HG03045 (cell line): ENCODE data around the gene TMCO2.

Source experiments
- ATAC-seq: cut with Tn5 transposase; IDR thresholded peaks from one replicate; pipeline ENCODE4 v1.9.1; 2021; ENCODE audit warnings: mild to moderate bottlenecking, moderate library complexity; ENCODE audit not compliant: unreplicated experiment

The TMCO2 gene

GRCh38 chr1:40257313-40257687, 9.6 kb downstream of the TMCO2 start:
- ATAC-seq, result peak; percentile 13

DNA sequence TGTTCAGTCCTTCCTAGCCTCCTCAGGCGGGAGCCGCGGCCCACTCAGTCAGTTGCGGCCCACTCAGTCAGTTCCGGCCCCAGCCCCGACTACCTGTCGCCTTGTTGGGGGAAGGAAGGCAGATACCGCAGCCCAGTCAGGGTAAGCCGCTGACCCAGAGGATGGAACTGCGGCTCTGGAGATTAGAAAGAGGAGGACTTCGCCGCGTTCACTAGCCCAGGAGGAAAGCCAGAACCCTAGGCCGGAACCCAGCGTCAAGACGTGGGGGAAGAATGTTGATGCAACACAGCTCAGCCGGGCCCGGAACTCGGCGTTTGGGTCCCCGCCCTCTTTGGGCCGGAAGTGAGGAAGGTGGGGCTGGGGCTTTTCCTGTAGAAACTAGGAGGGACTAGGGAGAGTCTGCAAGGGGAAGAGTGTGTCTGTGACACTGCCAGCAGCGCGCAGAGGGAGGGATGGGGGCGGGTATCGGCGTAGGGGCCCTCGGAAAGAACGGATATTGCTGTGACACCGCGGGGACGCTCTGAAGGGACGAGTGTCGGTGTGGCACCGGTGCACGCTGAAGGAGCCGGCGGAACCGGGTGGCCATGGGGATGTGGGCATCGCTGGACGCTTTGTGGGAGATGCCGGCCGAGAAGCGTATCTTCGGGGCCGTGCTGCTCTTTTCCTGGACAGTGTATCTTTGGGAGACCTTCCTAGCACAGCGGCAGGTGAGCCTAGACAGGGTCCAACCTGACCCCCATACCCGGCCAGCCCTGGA, 10.1 kb downstream of the TMCO2 start, which contains the start of gene ZMPSTE24:
Gene ZMPSTE24, plus strand, starts transcription at position 549 of the 757 bp plus-strand sequence. Its CDS starts 36 bp downstream, at position 585.
- ATAC-seq, result peak; percentile 83

- ATAC-seq, result no peak
Measured at GRCh38 chr1:40258445-40258769, 10.7 kb downstream of the TMCO2 start.

DNA sequence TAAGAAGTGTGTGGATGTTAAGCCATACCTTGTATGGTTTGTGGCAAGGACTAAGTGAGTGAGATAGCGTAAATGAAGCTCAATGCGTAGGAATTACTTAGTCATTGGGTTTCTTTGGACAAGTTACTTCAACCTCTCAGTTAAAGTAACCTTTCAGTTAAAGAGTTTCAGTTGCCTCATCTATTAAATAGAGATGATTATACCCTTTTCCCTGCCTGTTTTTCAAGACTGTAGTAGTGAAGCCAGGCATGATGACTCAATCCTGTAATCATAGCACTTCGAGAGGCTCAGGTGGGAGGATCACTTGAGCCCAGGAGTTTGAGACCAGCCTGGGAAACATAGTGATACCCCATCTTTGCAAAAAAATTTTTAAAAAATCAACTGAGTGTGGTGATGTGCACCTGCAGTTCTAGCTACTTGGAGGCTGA, 16.6 kb downstream of the TMCO2 start:
- ATAC-seq, result no peak

DNA sequence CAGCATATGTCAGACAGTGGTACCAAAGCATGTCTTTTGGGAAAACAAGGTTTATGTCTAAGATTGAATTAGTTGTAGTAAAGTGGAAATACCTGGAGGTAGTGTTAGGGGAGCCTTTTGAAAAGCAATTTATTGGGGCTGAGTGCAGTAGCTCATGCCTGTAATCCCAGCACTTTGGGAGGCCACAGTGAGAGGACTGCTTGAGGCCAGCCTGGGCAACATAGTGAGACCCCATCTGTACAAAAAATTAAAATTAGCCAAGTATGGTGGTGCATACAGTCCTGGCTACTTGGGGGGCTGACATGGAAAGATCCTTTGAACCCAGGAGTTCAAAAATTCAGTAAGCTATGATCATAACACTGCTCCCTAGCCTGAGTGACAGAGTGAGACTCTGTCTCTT, 17.6 kb downstream of the TMCO2 start:
- no peak for ATAC-seq

- no peak for ATAC-seq
Measured at GRCh38 chr1:40265919-40266318, 18.2 kb downstream of the TMCO2 start.

- no peak for ATAC-seq
Measured at GRCh38 chr1:40266786-40267535, 19.2 kb downstream of the TMCO2 start.

DNA sequence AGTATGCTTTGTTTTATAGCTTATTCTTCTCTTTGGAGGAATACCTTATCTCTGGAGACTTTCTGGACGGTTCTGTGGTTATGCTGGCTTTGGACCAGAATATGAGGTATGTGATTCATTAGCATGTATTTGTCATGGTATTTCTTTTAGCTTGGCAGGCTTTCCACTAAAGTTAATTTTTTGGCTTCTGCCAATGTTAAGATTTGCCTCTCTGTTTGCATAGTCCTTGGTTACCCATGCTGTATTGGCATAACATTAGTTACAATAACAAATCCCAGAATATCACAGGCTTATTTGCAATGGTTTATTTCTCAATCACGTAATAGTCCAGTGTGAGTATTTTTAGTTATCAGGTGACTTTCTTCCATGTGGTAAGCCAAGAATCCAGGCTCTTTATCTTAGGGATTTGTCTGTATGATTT, 20.0 kb downstream of the TMCO2 start:
- ATAC-seq, result no peak

- no peak for ATAC-seq
Measured at GRCh38 chr1:40268211-40268610, 20.5 kb downstream of the TMCO2 start.

DNA sequence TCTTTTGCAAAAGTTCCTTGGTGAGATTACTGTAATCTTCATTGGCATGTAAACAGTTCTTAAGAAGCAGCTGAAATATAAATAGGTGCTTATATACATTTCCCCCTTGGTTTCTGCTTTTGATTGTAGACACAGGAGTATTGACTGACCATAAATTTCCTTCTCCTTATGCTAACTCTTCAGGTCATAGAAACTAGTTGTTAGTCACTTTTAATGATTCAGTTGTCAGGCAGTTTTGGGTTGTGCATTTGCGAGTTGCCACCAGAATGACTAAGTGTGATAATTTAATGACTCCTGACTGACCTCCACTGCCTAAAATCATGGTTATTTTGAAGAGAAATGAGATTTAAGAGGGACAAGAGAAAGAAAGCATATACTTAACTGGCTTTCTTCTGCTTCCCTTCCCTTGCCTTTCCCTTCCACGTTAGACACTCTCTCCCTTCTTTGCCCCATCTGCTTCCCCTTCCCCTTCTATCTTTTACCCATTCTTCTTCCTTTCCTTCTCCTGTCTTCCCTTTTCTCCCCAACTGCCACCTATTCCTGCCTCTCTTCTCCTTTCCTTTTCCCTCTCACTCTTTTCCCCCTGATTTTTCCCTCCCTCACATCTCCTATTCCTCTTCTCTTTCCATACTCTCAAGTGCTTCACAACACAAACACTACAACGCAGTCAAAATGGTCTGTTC, 22.6 kb downstream of the TMCO2 start:
- ATAC-seq, result no peak

- no peak for ATAC-seq
Measured at GRCh38 chr1:40272653-40273213, 25.0 kb downstream of the TMCO2 start.

DNA sequence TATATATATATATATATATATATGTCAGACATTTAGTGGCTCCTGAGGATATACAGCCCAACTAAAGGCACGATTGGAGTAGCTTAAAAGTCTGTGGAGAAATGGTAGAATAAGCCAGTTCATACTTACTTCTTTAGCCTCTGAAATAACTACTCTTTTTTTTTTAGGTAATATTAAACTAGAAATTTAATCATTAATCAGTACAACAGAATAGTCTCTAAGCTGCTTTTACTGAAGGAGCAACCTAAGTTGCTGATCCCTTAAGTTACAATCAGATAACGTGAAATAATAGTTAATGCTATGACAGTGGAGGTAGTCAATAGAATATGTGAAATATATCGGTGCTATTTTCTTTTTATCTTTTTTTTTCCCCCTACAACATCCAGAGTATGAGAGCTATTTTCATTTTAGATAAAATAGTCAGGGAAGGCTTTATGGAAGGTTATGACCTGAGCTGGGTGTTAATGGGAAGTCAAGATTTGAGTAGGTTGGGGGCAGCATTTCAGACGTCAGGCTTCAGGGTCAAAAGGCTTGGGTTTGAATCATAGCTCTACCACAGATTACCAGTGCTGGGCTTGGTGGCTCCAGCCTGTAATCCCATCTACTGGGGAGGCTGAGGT, 25.9 kb downstream of the TMCO2 start:
- no peak for ATAC-seq

GRCh38 chr1:40274331-40274730, 26.6 kb downstream of the TMCO2 start:
- no peak for ATAC-seq

DNA sequence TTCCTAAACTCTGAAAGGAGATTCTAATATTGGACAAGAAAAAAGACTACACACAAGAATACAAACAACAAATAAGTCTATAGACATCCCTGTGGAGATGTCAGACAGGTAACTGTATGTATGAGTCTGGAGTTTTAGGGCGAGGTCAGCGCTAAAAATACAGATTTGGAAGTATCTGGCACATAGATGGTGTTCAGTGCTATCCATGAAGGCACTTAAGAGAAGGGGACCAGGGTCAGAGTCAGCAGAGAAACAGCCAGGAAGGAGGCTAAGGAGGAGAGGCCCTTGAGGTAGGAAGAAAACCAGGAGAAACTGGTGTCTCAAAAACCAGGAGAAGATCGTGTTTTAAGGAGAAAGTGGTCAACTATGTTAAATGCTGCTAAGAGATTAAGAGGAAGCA, 28.4 kb downstream of the TMCO2 start:
- ATAC-seq, result no peak

DNA sequence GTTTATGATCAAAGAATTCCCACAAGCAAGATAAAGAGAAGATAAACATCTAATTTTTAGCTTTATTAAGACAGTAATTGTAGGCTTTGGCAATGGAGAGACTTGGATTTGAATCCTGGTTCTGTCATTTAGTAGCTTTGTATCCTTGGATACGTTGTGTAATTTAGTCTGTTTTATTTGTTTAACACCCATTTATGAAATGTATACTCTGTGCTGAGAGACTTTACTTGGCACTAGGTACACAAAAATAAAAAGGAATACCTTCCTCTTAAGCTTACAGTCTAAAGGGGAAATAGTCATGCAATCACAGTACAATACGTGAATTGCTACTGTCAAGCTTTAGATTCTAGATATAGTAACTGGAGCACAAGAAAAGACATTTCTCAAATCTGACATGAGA, 34.1 kb downstream of the TMCO2 start:
- ATAC-seq, result no peak

DNA sequence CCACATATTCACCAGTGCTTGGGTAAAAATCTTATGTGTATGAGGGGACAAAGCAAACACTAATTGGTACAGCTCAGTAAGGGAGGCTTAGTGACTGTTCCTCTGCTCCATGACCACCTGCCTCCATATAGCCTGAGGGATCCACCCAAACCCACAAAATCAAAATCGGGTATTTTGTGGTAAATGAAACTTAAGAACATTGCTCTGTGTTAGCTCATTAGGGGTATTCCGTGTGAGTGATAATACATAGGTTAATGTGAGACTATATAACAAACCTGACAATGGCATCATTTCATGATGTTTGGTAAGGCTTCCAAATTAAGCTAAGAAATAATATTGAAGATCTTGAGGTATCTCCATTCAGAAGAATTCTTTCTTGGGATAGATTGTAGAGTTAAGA, 43.6 kb downstream of the TMCO2 start:
- ATAC-seq, result no peak

DNA sequence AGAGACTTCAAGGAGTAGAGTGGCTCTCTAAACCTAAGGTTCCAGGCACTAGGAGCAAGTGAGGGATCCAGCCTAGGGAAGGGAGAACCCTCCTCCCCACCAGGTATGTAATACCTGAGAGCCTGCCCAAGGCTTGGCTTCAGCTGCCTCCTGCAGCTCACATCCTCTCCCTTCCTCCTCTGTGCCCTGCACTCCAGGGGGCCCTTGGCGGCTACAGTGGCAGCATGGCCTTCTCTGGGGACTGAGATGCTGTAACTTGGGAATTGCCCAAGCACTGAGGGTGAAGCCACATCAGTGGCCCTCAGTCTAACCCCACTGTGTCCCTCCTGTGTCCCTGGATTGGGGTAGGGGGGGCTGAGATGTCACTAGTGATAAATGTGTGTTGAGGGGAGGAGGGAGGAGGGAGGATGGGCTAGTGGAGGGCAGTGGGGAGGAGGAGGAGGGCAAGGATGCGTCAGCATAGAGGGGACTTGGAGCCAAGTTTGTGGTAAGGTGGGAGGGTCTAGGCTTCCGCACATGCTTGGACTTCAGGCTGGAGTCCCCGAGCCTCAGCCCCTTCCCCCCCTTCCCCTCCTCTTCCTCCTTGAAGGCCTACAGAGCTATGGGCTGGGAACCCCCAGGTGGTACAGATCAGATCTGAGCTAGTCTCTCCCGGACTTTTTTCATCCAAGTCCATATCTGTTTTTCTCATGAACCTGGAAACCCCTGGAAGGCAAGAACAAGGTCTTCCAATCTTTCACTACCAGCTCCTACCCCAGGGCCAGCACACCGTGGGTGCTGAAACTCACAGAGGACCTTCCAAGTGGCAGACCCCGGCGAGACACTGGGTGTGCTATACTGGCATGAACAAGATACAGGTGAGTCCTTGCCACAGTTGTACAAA, 51.9 kb downstream of the TMCO2 start:
- ATAC-seq, result no peak

GRCh38 chr1:40300249-40300567, 52.5 kb downstream of the TMCO2 start:
- no peak for ATAC-seq

DNA sequence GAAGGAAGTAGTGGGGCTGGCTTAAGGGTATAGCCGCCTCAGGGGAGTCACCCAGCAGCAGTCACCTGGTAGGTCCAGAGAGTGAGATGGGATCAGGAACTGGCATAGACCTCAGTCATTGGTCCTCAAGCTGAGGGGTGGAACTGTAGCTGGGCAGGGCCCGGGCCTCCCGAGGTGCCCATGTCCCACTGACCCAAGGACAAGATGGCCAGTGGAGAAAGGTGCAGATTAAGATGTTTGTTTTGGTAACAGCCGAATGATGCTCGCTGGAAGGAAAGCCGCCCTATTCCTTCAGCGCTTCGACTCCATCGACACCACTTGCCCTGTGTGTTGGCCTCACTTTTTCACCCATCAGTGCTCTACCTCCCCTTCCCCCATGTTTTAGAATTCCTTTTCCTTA, 52.9 kb downstream of the TMCO2 start:
- no peak for ATAC-seq

DNA sequence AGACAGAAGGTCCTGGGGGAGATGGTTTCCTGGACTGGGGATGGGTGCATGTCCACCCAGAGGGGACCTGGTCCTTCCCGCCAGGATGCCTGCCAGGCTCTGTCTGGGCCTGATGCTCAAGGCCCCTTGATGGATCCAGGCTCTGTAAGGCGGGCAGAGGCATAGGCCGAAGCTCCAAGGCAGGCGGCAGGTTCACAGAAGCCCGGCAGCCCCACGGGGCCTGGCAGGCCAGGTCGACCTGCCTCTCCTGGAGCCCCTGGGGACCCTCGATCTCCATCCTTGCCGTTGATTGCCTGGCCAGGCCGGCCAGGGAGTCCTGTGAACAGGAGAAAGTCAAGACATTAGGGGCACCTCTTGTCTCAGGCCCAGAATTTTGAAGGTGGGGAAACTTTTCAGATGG, 53.3 kb downstream of the TMCO2 start:
- ATAC-seq, result no peak
